Activated CD4-positive, CD25-positive, alpha-beta regulatory T cell treated with anti-CD3 and anti-CD28 coated beads, Interleukin-2, amount 50 U/mL, for 24 hours (primary cell): ENCODE data around the gene MEIOB.
"Not testable (repeated sequence)": the region's sequence is repeated elsewhere in the genome, so short reads cannot be mapped to it uniquely, and the experiment has no call there.

Experiments
- ATAC-seq, 2 donors: fragments of 150-1000 bp; cut with Tn5 transposase; one replicate each; pipeline ENCODE4 v1.10.0; 2021; ENCODE audit warnings: mild to moderate bottlenecking in 1 of 2, moderate library complexity in 1 of 2

Gene MEIOB

GRCh38 chr16:1906846-1907165 is 34.8 kb upstream of the MEIOB start:
- ATAC-seq, result no peak

- no peak for ATAC-seq
Measured at GRCh38 chr16:1906055-1906845, 34.3 kb upstream of the MEIOB start.

DNA sequence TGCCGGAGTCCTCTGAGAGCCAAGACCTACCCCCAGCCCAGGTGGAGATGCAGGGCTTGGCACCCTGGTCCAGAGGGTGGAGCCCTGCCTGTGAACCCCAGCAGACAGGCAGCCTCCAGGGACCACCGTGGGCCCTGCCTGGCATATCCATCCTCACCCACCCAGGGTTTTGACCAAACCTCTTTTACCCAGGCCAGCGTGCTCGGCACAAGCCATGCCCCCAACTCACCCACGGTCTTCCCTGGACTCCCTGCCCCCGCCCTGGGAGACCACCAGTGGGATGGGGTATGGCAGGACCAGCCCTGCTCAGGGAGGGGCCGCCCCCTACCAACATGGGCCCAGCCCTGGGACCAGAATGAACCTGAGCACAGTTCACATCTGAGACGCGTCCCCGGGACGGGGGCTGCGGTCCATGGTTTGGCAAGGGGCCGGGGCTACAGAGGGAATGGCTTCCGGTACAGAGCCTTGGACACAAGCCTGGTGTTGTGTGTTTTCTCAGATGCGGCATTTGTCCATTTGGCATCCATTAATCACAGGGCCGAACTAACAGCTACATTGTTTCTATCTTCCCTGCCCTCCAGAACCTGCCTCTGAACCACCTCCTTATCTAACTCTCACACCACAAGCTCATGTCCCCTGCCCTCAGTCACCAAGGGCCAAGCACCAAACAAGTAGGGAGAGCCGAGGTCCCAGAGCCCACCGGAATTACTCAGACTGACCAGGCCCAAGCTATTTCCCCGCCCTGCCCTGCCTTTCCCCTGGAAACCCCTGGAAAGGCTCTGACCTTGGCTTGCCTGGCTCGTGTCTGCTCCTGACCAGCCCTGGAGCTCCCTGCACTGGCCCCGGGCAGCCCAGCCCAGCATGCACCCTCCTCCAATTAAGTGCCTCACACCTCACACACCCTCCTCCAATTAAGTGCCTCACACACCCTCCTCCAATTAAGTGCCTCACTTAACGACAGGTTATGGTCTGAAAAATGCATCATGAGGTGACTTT is 32.2 kb upstream of the MEIOB start:
- no peak for ATAC-seq

- ATAC-seq, result no peak
Measured at GRCh38 chr16:1903220-1903574, 31.2 kb upstream of the MEIOB start.

- no peak for ATAC-seq
Measured at GRCh38 chr16:1902547-1903219, 30.7 kb upstream of the MEIOB start.

DNA sequence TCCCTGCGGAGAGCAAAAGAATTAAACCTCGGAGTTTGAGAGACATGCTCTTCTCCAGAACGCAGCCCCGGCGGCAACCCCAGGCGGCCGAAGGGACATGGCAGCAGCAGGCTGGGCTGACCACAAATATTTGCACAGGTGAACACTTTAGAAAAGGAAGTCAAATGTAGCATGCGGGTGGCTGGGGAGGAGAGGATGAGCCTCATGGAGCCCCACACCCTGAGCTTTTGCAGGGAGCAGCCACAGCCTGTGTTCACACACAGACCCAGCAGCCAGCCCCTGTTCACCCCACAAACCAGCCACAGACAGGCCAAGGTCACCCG is 28.4 kb upstream of the MEIOB start:
- ATAC-seq, result no peak

DNA sequence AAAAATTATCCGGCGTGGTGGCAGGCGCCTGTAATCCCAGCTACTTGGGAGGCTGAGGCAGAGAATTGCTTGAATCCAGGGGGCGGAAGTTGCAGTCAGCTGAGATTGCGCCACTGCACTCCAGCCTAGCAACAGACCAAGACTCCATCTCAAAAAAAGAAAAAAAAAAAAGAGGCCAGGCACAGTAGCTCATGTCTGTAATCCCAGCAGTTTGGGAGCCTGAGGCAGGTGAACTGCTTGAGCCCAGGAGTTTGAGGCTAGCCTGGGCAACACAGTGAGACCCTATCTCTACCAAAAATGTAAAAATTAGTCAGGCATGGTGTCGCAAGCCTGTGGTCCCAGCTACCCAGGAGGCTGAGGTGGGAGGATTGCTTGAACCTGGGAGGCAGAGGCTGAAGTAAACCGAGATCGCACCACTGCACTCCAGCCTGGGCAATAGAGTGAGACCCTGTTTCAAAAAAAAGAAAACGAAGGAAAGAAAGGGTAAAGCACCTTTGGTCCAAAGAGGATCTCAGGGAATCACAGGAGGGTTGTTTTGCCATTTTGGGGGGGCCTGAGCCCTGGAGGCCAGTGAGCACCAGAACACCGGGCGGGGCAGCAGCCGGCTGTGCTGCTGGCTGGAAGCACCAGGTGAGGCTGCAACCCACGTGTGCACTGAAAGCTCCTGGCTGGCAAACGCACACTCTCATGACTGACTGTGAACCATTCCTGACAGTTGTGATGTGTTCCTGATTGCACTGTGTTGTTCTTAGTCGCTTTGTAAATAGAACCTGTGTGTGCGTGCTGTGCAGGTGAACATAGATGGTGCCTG is 27.9 kb upstream of the MEIOB start:
- ATAC-seq, result no peak

- not testable (repeated sequence) for ATAC-seq
Measured at GRCh38 chr16:1897692-1898091, 25.7 kb upstream of the MEIOB start.

DNA sequence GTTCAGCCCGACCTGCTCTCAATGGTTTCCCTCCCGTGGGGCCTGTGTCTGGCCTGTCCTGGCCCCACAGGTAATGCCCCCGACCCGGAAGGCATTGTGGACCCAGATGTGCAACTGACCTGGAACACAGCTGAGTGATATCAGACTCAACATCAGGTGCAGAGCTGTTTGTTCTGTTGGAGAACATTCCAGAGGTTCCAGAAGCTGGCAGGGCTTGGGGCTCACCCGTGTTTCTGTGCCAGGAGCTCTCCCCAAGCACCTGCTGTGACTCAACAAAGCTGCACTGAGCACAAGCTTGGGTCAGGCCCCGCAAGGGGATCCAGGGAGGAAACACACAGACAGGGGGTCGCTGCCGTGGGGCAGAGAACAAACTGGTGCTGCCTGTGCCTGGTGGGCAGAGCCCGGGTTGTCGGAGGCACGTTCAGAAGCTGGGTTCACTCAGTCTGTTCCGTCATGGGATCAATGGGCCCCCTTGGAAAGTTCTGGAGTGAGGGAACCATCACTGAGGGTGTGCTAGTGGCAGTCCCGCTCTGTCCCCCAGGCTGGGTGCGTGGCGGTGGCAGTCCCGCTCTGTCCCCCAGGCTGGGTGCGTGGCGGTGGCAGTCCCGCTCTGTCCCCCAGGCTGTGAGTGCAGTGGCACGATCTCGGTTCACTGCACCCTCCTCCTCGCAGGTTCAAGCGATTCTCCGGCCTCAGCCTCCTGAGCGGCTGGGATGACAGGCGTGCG is 24.1 kb upstream of the MEIOB start:
- ATAC-seq, result no peak

- ATAC-seq, result no peak
Measured at GRCh38 chr16:1895068-1895467, 23.1 kb upstream of the MEIOB start.

DNA sequence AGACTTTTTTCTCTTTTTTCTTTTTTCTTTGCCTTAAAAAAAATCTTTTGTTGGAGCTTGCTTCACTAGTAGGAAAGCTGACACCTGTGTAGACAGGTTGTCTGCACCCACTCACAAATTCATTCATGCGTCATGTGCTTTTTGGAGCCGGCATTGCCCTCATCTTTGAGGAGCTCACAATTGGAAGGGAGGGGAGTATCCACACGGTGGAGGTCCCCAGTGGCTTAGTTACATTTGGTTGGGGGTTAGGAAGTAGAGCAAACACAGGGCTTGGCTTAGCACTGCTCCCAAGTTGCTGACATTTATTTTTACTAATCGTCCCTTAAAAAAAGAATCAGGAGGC is 18.7 kb upstream of the MEIOB start:
- ATAC-seq, result no peak

DNA sequence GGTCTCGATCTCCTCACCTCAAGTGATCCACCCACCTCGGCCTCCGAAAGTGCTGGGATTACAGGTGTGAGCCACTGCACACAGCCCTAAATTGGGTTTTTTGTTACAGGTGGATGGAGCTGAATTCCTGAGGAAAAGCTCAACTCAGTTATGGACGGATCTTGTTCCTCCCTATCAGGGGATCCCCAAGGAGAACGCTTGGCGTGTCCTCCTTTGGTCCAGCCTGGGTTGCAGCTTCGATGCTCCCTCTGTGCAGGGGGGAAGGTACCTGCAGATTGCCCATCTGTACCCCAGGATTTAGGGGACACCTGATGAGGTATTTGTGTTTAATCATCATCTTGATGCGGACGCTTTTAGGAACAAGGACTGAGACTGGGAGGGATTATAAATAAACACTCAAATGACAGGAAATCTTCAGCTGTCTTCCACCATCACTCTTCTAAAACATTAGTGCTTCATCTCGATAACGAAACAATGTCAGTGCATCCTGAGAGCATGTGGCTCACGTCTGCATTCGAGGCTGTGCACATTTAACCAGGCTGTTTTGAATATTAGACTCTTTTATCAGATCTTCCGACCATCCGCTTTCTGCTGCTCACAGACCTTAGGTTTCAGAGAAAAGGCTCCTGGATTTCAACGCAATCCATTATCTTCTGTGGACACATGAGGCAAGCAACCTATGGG is 18.2 kb upstream of the MEIOB start:
- ATAC-seq, result no peak

GRCh38 chr16:1887711-1888354 is 15.9 kb upstream of the MEIOB start:
- ATAC-seq, result no peak

DNA sequence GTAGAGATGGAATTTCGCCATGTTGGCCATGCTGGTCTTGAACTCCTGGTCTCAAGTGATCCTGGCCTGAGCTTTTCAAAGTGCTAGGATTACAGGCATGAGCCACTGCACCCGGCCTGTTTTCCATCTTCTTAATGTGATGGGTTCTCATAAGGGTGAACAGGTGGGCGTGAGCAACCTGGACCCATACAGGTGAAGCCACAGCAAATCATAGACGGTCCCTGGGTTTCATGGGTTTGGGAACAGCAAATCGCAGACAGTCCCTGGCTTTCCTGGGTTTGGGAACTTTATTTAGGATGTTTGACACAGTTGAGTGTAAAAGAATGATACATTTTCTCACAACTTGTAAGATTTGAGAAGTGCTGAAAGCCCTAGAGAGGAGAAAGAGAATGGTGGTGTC is 12.9 kb upstream of the MEIOB start:
- no peak for ATAC-seq

DNA sequence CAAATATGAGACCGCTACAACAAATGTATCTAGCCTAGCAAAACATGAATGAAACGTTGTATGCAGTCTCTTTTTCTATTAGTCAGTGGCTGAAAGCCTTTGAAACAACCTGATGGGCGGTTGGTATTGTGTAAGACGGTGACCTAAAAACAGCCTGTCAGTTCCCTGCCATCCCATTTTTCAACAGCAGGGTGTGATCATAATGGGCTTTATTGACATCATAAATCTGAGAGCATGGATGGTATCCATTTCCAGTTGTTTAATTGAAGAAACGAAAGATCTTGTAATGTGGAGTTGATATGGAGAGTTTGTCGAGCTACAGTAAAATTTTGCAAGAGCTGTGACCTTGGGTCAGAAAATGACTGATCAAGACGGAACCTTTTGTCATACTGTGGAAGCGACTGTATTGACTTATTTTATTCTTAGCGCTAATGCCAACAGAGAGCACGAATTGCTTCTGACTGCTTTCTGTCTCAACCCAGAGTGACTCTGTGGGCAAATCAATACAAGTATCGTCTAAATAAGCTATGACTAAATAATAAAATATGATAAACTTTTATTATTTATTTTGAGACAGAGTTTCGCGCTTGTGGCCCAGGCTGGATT is 12.3 kb upstream of the MEIOB start:
- no peak for ATAC-seq

- ATAC-seq, result not testable (repeated sequence)
Measured at GRCh38 chr16:1881172-1881571, 9.2 kb upstream of the MEIOB start.

DNA sequence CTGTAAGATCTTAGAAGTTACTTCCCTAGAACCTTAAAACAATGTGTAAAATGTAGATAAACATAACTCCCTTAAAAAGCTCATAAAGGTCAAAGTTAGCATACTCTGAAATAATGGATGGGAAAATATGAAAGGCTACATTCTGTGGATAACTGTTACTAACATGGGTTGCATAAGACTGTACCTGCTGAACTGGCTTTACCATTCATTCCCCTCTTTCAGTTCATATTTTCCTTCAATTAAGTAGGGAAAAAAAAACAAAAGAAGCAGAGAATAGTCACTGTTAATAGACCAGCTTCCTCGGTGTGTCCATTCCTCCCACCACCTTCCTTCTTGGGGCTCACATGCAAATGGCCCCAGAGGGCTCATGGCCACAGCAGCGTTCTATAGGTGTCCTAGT is 7.5 kb upstream of the MEIOB start:
- ATAC-seq, result no peak

DNA sequence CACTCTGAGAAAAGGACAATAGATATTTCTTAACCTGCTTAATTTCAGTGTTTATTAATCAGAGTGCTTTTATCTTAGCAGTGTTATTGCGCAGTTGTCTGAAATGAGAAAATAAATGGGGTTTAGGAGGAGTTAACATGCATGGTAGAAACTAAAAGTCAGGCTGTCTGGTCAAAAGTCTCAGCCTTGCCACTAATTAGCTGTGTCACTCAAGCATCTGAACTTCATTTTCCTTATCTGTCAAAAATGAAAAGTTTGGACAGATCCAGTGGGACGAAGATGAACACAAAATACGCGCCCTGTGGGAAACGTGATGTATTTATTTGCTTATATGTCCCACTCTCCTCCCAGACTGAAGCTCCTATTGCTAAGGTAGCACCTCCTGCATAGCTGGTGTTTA is 6.3 kb upstream of the MEIOB start:
- ATAC-seq, result no peak

DNA sequence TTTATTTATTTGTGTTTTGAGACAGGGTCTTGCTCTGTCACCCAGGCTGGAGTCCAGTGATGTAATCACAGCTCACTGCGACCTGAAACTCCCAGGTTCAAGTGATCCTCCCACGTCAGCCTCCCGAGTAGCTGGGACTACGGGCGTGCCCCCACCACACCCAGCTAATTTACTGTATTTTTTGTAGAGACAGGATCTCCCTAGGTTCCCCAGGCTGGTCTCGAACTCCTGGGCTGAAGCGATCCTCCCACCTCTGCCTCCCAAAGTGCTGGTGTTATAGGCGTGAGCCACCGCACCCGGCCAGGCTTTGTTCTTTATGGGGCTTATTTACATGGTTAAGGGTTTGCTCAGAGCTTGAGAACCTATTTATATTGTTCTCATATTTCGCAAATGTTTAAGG is 5.8 kb upstream of the MEIOB start:
- ATAC-seq, result no peak

DNA sequence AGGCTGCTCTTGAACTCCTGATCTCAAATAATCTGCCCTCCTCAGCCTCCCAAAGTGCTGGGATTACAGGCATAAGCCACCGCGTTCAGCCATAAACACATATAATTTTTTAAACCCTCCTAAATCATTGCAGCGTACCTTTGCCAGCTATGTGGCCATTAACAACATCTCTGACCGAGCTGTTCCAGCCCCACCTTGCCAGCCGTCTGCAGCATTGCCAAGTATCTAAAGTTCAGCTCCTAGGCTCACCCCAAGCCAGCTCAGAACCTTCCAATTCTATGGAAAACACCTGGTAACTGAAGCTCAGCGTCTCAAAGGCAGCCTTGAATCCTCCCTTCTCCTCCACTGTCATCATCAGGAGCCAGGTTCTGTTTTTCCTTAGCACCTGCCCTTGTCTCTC is 5.1 kb upstream of the MEIOB start:
- ATAC-seq, result no peak

- ATAC-seq, result peak; percentile 61 to 81
Measured at GRCh38 chr16:1876468-1876867, 4.5 kb upstream of the MEIOB start.
